Astrocyte of the spinal cord (primary cell): Measurements from ENCODE around the gene CREBL2.
"Not testable (repeated sequence)": the region's sequence is repeated elsewhere in the genome, so short reads cannot be mapped to it uniquely, and the experiment has no call there.

ENCODE experiments used
- DNase-seq: peaks from one replicate; pipeline ENCODE4 v3.0.0; 2011; ENCODE audit warnings: low read depth, low spot score
- H3K4me3 ChIP-seq: 2 replicates; pipeline ENCODE4 v1.5.1; 2011; ENCODE audit warnings: low read depth, mild to moderate bottlenecking, low read length, moderate library complexity
- CTCF ChIP-seq: IDR thresholded peaks from 2 replicates; pipeline ENCODE4 v1.5.1; 2012; ENCODE audit warnings: low read depth, mild to moderate bottlenecking, low read length, inconsistent platforms
- in situ Hi-C: cut with HindIII; loops from 2 replicates; pipeline ENCODE4 v1.10.0; 2017; ENCODE audit warnings: low sequenced_read_pairs

Gene CREBL2

DNA sequence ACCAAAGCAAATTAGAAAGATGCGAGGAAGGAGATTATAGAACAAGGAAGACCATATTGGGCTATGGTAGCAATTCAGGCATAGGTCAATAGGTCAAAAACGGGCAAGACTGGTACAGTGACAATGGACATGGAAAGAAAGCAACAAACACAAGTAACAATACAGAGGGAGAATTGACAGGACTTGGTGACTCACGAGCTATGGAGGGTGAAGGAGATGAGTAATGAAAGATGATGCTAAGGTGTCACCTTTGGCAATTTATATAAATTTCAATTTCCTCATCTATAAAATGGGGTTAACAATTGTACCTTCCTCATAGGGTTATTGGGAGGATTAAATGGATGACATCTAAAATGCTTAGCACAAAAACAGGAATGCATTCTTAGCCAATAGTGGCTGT lies 33.9 kb upstream of the CREBL2 start:
- TF ChIP-seq CTCF = no peak
- H3K4me3 ChIP-seq = no peak overlapping the region
- in situ Hi-C loops = no loop called here
- DNase-seq = no peak

GRCh38 chr12:12580716-12581115 lies 31.0 kb upstream of the CREBL2 start:
- H3K4me3 ChIP-seq, in situ Hi-C loops, DNase-seq: not testable (repeated sequence)

DNA sequence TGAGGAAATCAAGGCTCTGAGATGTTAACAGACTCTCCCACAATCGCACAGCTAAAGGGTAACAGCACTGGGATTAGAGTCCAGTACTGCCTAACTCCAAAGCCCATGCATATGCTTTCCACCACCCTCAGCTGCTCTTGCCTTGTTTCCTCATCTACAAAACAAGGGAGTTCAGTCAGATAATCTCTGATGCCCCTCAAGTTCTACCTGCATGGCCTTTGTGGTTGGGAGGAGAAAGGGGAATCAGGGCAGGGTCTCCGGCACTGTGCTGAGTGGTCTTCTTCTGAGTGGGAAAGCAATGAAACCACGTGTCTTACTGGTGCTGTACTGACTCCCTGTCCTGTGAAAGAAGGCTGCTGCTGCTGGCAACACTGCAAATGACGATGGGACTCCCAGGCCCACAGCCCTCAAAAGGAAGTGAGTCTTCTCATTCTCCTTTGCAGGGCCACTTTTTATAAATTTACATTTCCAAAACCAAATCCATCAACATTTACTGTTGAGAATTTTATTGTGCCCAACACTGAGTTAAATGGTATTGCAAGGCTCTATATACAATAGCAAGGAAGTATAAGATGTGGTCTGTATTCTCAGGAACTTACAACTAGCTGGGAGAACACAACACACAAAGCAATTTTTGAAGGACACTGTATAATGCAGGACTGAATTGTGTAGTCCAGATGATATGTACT lies 29.3 kb upstream of the CREBL2 start:
- in situ Hi-C loops = no loop called here
- TF ChIP-seq CTCF = no peak
- DNase-seq = no peak
- H3K4me3 ChIP-seq = no peak overlapping the region

DNA sequence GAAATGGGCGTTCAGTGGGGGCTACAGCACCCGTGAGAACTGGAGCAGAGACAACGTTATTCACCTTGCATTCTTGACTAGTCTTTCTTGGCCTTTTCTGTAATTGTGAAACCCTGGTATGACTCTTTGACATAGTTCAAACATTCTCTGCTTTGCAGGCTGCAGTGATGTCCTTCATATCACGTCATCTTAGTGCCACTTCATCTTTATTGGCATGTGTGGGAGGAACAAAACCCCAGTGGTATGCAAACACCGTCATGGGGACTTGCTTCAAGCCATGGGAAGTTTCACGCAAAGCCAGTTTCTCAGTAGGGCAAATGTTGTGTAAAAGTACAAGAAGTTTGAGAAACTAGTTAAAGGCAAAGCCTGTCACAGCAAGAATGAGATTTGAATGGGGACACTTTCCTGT lies 28.8 kb upstream of the CREBL2 start:
- no peak overlapping the region for H3K4me3 ChIP-seq
- no peak for TF ChIP-seq CTCF
- no peak for DNase-seq
- in situ Hi-C loops = no loop called here

GRCh38 chr12:12583510-12584178 lies 28.0 kb upstream of the CREBL2 start:
- H3K4me3 ChIP-seq = no peak overlapping the region
- in situ Hi-C loops = no loop called here
- DNase-seq = no peak
- TF ChIP-seq CTCF = no peak

DNA sequence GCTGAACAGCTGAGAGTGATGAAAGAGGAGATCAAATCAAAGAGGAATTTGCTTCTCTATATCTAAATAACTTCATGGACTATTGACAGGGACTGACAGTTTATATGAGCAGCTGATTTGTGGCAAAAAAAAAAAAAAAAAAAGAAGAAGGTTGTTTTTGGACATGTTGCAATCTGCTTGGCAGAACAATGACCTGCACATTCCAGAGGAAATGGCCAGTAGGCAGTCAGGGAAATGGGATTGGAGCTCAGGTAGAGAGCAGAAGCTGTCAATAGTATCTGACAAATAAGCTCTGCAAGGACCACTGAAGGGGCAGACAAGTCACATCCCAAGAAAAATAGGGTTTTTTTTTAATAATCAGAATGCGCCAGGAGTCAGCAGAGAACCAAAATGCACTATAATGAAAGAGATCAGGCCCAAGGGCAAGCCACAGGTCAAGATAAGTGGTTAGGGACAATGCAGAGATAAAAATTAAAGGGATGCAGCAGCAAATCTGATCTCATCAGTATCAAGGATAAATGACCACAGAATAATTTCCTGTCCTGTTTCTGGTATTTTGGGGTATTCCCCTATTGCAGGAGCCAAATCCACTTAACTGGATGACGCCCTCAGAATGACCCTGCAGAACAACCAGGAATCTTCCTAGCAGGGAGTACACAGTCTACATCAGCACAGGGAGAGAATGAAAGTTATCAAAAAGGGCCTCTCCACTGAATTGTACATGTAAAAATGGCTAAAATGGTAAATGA lies 26.4 kb upstream of the CREBL2 start:
- no peak for TF ChIP-seq CTCF
- no peak for DNase-seq
- in situ Hi-C loops = no loop called here
- H3K4me3 ChIP-seq = no peak overlapping the region
